CMK (cell line): ENCODE results near the gene CEBPE.

Source experiments
- DNase-seq: peaks from one replicate; pipeline ENCODE4 v3.0.0-alpha.2; 2010; ENCODE audit warnings: low read depth

Gene CEBPE

DNA sequence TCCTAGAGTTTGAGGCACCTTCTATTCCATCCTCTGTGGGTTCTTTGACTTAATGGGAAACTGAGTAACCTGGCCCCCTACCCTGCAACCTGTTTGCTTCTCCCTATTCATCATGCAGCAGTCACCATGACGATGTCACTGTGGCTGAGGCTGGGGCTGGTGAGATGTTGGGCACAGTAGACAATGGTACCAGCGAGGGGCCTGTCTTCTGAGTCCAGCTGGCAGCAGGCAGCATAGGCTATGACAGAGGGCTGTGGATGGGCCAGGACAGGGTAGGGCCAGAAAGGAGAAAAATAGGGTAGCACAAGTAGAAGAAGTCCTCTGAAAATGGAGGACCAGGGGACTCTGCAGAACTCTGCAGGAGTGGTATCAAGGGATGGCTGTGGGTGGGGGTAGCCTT lies 16.3 kb downstream of the CEBPE start:
- no peak for DNase-seq

DNA sequence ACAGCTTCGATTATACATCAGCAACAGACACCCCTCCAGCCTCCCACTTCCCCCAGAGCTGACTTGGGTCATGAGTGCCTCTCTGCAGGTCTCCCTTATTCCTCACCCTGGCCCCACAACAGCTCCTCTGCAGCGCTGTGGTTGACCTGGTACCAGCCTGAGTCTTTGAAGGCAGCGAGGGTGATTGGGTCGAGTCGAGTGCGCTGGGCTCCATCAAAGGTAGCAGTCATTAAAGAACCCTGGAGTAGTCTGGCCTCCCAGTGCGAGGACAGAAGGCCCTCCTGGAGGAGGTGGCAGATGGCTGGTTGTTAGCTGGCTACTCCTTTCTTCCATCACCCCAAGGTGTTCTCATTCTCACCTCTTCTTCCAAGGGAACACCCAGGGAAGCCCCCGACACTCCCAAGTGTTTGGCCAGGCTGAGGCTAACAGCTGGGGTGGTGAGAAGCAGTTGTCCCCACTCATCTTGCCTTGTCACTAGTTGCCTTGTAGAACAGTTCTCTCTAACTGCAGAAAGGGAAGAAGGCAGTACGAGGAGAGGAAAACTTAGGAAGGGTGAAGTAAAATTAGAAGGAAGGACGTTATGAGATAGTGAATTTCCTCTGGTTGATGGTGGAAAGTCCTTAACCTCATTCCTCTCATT lies 16.9 kb downstream of the CEBPE start:
- DNase-seq = no peak

DNA sequence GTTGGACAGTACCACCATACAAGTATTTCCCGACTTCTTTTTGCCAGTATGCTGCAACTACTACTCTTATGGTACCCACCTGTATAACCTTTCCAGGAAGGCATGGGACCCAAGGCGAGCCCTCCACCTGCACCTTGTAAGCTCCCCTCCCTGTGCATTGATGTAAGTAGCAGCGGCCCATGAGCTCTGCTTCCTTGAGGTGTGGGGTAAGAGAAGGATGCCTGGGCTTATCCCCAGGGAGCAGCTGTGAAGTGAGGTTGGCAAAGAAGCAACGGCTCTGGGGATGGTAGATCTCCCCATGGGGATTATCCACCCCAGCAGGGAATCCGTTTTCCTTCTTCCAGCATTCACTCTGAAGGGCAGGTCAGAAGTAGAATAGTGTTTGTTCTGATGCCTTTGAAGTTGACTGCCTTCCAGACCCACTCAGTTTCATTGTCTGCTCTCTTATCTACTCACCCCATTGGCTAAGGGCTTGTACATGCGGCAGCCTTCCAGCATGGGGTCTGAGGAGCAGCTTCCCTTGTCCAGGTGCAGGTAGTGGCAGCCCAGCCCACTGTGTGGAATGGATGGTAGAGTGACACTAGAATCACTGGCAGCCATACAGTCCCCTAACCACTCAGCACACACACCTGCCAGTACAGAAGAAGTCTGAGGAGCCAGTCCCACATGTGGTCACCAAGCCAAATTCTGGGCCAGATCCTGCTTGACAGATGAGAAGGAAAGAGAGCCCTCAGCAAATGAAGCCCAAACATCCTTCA lies 17.7 kb downstream of the CEBPE start:
- DNase-seq = no peak

DNA sequence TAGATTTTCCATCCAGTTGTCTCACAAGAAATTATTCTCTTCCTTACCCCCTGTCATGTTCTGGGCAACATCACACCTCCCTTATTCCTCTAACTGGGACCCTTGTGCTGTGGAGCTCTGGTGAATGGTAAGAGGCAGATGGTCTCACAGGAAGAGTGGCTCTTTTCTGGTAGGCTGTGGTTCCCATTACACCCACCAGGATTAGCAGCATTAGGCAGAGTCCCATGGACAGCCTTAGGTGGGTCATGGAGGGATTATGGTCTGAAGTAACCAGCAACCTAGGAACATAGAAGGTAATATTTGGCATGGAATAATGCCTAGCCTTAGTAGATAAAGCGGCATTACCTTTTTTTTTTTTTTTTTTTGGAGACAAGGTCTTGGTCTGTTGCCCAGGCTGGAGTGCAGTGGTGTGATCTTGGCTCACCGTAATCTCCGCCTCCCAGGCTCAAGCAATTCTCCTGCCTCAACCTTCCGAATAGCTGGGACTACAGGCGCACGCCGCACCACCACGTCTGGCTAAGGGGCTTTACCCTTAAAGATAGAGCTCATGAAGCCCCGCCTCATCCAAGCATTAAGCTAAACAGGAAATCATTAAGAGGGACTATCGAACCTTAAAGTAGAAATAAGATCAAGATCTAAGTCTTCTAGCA lies 19.7 kb downstream of the CEBPE start:
- DNase-seq = no peak

DNA sequence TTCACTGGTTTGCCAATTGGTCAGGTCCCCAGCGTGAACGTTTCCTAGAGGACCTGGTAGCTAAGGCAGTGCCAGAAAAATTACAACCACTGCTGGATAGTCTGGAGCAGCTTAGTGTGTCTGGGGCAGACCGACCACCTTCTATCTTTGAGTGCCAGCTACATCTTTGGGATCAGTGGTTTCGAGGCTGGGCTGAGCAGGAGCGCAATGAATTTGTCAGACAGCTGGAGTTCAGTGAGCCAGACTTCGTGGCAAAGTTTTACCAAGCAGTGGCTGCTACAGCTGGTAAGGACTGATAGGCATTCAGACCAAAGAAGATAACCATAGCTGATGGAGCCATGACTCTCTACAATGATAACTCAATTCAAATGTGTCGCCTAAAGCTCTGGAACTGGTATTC lies 21.3 kb downstream of the CEBPE start:
- DNase-seq = no peak

DNA sequence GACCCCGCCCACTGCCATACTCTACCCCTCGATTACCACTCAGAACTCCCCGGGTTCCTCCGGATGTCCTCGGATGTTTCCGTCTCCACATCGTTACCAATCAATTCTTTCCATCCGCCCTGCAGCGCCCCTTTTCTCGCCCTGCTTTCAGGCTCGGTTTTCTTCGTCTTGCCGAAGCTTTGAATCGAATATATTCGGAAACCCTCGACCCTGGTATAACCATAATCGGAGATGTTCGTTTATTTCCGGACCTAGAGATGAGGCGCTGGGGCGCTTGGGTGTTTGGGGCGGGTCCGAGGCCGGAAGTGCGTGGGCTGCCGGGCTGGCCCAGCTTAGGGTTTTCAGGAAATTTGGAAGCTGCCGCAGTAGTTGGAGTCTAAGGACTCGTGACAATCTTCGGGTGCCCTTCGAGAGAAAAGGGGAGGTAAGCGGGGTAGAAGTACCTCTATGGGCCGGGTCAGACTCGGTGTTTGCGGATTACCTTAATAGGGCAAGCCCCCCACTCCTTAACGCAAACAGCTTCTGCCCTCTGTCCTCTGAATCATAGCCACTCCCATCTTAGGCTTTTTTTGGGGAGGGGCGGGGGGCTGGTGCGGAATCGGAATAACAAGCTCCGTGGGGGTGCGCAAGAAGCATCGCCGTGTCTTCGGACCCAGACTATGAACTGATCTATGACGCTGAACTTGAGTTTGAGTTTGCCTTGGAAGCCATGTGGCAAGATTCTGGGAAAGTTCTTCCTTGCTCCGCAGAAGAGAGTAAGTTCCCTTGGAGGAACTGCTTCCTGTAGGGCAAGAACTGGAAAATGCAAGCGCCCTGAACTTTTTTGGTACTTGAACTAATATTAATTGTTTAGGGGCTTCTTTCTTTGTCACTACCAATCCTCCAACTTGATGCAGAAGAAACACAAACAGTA lies 23.6 kb downstream of the CEBPE start, which contains the start of gene C14orf119:
C14orf119 (plus strand) TSS at position 310 of the 913 bp plus-strand sequence. CDS start 2,154 bp downstream, outside the sequence.
- peak; percentile 93 for DNase-seq

DNA sequence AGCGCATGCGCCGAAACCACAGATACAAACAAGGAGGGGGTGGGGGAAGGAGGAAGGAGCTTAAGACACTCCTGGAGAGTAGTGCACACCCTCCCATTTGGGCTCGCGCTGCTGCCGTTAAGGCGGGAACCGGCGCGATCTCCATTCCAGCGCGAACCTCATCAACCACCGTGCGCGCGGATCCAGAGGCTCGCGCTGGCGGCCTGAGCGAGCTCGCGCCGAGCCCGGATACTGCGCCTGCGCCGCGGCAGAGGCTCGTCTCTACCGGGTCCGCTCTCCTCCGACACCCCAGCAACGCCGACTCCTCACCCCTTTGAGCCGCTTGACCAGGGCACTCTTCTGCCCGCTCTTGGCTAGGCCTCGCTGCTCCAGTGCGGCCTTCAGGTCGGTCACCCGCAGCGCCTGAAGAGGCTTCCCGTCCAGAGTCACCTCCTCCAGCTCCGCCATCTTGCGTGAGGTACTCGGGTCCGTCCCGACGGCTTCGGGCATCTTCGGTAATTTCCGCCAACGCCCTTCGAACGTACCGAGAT lies 24.3 kb downstream of the CEBPE start, which contains the start of gene ACIN1:
ACIN1 (minus strand) TSS at position 471 of the 530 bp plus-strand sequence; CDS start at position 447, 24 bp downstream.
- DNase-seq = peak; percentile 79

DNA sequence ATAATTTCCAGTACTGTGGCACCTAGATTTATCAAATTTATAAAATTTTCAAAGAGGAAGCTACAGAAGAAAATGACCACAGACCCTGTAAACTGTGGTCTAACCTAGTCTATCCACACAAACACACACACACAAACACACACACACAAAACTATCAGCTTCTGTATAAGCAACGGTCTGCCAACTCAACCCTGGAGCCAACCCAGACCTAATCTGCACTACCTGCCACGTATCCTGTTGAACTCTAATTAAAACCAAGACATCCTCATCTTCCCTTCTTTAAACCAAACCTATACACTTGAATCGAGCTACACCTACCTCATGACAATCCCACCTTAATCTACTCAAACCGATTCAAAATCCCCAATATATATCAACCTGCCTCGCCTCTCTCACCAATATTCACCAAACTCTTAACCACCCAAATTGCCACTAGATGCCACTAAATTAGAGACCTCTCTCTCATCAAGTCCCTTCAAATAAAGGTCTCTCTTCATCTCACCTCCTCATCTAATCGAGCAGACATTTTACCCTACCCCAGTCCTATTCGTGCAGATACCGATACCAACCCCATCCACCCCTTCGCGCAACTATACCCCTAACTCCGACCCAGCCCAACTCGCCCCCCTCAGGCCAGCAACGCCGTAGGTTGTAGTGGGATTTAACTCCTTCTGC lies 24.9 kb downstream of the CEBPE start:
- DNase-seq = no peak

DNA sequence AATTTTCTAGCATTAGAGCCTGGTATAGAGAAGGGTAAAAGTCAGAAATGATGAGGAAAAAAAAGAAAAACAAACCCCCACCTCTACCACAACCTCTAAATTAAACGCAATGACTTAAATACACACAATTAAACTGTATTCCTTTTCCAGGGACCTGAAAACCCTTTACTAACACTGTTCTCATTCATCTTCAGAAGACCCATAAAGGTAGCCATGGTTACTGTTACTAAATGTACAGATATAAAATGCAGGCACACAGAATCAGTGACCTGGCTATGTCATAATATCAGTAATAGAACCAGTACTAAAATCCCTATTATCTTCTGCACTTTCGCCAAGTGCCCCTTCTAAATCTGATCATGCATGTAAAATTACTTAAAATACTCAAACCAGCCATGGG lies 25.5 kb downstream of the CEBPE start:
- DNase-seq = no peak

DNA sequence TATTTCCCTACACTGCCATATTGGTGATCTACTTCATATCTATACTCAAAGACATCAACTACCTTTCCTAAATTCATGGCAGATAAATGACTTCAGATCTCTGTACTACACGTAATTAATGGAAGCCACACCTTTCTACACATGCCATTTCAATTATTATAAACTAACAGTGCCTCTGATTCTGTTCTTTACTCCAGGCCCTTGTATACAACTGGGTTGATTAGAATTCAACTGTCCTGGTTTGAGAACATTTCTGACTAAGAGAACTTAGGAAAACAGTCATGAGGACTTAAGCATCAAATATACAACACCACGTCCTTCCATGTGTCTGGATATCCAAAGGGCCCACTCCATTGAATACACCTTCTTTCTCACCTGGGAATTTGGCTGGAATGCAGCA lies 26.0 kb downstream of the CEBPE start:
- no peak for DNase-seq

DNA sequence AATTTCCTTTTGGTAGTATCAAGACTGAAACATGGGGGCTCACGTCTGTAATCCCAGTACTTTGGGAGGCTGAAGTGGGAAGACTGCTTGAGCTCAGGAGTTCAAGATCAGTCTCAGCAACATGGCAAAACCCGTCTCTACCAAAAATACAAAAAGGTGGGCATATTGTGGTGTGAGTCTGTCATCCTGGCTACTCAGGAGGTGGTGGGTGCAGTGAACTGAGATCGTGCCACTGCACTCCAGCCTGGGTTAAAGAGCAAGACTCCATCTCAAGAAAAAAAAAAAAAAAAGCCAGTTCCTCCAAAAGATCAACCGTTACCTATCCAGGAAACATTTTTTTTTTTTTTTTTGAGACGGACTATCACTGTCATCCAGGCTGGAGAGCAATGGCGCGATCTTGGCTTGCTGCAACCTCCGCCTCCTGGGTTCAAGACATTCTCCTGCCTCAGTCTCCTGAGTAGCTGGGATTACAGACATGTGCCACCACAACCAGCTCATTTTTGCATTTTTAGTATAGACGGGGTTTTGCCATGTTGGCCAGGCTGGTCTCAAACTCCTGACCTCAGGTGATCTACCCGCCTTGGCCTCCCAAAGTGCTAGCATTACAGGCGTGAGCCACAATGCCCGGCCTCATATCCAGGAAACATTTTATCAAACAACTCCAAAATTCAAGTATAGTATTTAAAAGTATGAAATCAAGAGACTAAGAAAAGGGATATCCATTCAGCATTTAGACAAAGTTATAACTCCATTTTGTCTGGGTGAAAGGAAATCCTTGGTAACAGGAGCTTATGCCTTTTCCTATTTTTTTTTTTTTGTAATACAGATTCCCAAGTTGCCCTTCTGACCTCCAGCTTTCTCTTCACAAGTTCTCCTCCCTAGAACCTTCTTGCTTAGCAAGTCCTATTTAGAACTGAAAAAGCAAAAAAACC lies 27.5 kb downstream of the CEBPE start:
- no peak for DNase-seq

DNA sequence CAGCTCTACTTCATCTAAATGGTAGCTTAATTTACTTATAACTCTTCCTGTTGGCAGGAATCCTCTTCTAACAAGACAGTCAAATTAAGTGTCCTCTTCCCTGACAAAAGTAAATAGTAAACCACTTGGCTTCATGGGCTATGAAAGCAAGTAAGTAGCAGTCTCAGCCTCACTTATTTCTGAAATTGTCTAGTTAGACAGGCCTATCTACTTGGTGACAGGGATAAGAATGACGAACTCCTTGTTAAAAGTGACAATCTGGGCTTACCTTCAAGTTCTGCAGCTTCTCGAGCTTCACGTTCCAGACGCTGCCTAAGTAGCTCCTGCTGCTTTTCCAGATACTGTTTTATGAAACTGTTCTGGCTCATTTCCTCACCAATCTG lies 28.8 kb downstream of the CEBPE start:
- no peak for DNase-seq

DNA sequence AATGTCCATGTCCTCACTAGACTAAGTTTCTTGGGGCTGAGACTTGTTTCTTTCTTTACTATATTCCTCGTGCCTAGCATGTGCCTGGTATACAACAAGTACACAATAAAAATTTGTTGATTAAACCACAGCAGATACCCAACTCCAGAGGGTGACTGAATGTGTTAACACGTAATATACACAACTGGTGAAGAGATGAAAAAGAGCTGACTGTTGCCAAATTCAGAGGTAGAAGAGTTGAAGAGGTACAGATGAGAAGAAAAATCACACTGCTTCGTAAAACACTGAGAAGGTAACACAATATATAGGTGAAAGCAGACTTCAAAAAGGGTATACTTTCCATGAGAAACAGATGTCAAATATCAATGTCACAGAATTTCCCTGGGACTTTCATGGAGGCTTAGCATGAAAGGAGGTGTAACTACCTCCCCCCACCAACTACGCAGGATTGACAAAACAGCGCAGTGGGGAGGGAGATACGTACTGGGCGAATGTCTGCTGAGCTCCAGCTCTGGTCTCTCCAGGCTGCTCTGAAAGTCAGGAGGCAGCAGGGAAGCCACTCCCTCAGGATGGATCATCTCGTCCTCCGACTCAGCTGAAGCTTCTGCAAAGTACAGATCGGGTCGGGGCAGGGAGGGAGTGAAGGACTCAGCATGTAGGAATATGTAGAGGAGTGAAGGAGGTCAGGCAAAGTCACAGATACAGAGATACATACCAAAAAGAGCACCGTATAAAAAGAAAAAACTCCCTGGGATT lies 29.4 kb downstream of the CEBPE start:
- DNase-seq = no peak

DNA sequence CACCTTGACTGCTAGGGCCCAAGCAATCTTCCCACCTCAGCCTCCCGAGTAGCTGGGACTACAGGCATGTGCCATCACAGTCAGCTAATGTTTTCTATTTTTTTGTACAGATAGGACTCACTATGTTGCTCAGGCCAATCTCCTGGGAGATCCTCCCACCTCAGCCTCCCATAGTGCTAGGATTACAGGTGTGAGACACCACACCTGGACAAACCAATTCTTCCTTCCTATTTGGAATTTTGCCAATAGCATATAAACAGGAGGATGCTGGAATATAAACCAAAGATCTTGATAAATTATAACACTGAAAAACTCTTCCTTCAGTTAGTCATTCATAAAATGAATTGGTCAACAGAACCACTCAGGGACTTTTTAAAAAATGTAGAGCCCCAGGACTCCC lies 32.5 kb downstream of the CEBPE start:
- DNase-seq = no peak

DNA sequence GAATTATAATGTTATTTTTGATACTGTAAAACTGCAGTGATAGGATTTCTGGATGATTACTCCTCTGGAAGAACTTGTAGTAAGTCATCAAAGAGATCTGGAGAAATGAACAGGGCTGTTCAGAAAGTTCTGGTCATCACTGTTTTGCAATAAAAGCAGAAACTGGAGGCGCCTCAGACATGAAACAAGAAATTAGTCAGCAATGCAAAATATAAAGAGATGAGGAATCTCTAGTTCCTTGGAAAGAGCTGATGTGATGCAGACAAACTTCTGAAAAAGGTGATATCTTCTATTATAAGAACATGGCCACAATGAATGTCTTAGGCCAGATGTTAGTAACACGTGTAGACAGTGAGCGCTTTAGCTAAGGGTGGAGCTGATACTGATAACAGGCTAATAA lies 33.6 kb downstream of the CEBPE start:
- no peak for DNase-seq

DNA sequence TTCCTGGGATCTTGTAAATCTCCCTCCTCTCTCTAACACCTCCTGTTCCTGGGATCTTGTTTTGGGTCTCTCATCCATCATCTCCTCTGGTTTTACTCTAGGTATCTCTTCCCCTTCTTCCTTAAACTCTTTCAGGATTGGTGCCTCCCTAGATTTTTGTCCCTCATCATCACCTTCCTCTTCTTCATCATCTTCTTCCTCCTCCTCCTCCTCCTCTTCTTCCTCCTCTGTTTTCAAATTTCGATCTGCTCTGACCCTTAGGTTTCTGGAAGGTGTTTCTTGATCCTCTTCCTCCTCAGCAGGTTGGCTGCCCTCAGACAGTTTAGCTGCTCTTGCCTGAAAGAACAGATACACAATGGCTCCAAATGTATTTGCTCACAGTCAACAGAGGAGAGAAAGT lies 38.6 kb downstream of the CEBPE start:
- no peak for DNase-seq

DNA sequence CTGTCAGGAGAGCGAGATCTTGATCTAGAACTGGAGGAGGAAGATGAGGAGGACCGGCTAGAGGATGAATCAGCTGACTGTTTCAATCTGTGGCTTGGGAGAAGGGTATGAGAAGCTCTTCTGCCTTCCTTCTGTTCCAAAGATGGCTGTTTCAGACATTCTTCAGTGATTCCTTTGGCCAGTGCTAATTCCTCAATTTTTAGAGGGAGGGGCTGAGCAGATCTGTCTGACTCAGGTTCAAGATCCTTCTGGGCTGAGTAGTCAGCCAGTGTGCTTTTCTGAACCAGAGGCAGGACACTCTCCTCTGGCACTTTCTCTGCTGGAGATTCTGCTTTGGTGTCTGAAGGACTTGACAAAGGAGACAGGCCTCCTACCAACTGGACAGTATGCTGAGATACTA lies 39.3 kb downstream of the CEBPE start:
- no peak for DNase-seq

DNA sequence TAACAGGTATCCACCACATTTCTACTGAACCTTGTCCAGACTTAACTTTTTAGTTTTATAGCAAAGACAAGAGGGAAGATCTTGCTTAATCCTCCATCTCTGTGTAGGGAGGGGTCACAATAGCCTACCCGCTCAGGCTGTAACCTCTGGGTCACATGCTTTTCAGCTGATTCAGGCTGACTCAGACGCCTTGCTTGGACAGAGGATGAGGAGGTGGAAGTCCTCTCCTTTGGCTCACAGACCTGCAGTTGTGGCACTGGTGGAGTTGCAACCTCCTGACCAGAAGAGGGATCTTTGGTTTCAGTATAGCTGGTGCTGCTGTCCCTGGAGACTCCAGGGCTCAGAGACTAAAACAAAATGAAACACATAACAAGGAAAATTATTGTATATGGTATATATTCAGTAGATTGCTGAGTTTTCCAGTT lies 40.4 kb downstream of the CEBPE start:
- DNase-seq = no peak

DNA sequence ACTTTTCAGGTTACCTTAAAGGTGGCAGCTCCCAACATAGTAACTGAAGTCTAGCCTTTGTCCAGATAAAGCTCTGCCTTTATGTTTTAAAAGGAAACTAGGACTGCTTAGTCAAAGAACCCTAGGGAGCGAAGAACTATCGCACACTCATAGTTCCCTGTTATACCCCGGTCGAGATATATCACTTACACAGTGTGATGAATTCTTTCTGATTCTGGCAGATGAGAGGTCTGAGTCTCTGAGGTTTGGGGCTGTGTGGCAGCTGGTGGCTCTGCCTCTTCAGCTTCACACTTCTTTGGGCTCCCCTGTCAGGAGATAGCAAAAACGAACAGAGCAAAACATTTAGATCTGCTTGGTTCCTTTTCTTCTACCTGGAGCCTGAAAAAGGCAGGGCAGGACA lies 41.1 kb downstream of the CEBPE start:
- no peak for DNase-seq
